Hepatocyte (in vitro differentiated cells): ENCODE data around the gene ERFE. TPM values are rescaled to one million over a fixed set of nuclear protein-coding genes. Genes with fewer than 3 reads are reported as not detected.

ENCODE experiments used
- DNase-seq: peaks from one replicate; pipeline ENCODE4 v3.0.0-alpha.2; 2016; ENCODE audit warnings: low spot score
- H2AFZ ChIP-seq: fragments of 200-600 bp; sonication (generic); 2 replicates; pipeline ENCODE4 v1.6.0; 2016; ENCODE audit warnings: antibody characterized with exemption, mild to moderate bottlenecking
- H3K27ac ChIP-seq: fragments of 200-600 bp; sonication (generic); 2 replicates; pipeline ENCODE4 v1.5.1; 2016; ENCODE audit warnings: mild to moderate bottlenecking
- H3K27me3 ChIP-seq: fragments of 200-600 bp; sonication (generic); 2 replicates; pipeline ENCODE4 v1.6.1; 2016
- H3K36me3 ChIP-seq: fragments of 200-600 bp; sonication (generic); replicated peaks from 2 replicates; pipeline ENCODE4 v1.5.1; 2016; ENCODE audit warnings: low read depth; ENCODE audit not compliant: insufficient read depth
- H3K4me1 ChIP-seq: fragments of 200-600 bp; sonication (generic); 2 replicates; pipeline ENCODE4 v1.5.1; 2016; ENCODE audit warnings: mild to moderate bottlenecking, moderate library complexity; ENCODE audit not compliant: insufficient read depth
- H3K4me2 ChIP-seq: fragments of 200-600 bp; sonication (generic); 2 replicates; pipeline ENCODE4 v1.6.0; 2016
- H3K4me3 ChIP-seq: fragments of 200-600 bp; sonication (generic); 2 replicates; pipeline ENCODE4 v1.5.1; 2016; ENCODE audit warnings: mild to moderate bottlenecking
- H3K79me2 ChIP-seq: fragments of 200-600 bp; sonication (generic); 2 replicates; pipeline ENCODE4 v1.6.0; 2017; ENCODE audit warnings: mild to moderate bottlenecking
- H3K9me2 ChIP-seq: fragments of 200-600 bp; sonication (generic); replicated peaks from 2 replicates; pipeline ENCODE4 v1.6.0; 2017; ENCODE audit warnings: mild to moderate bottlenecking; ENCODE audit not compliant: insufficient read depth
- H3K9me3 ChIP-seq: fragments of 200-600 bp; sonication (generic); 2 replicates; pipeline ENCODE4 v1.5.1; 2016; ENCODE audit warnings: low read depth, mild to moderate bottlenecking
- H4K20me1 ChIP-seq: fragments of 200-600 bp; sonication (generic); 2 replicates; pipeline ENCODE4 v1.6.0; 2016; ENCODE audit warnings: mild to moderate bottlenecking; ENCODE audit not compliant: insufficient read depth, poor library complexity, severe bottlenecking
- EZH2 ChIP-seq: fragments of 200-600 bp; sonication (generic); IDR thresholded peaks from 2 replicates; pipeline ENCODE4 v1.6.1; 2016; ENCODE audit warnings: antibody characterized with exemption, mild to moderate bottlenecking, borderline replicate concordance
- EZH2phosphoT487 ChIP-seq: fragments of 200-600 bp; sonication (generic); IDR thresholded peaks from one replicate; pipeline ENCODE4 v1.6.1; 2018; ENCODE audit warnings: antibody characterized with exemption, mild to moderate bottlenecking, low read depth, moderate library complexity; ENCODE audit not compliant: unreplicated experiment, severe bottlenecking
- WGBS: methylation state at CpG from one replicate; pipeline ENCODE4 v1.1.6; 2016; ENCODE audit warnings: low lambda C conversion rate; ENCODE audit errors: missing lambda C conversion rate; 5-methylcytosine and 5-hydroxymethylcytosine counted together
- polyA plus RNA-seq: library from polyadenylated mRNA; unstranded; fragments of >200 nt; fragmentation: Nextera tagmentation; extraction: Ambion mirVana; gene quantifications from 2 replicates; pipeline ENCODE4 v1.2.1, GENCODE V29; 2016
- total RNA-seq: library from RNA; depleted of rRNA; stranded (reverse); fragments of >200 nt; gene quantifications from 2 replicates; pipeline ENCODE4 v1.2.3, GENCODE V29; 2014
- TF ChIP-seq, protein P1 (sequence below): fragments of 200-600 bp; sonication (generic); IDR thresholded peaks from 2 replicates; pipeline ENCODE4 v1.5.1; 2016; ENCODE audit warnings: antibody characterized with exemption, mild to moderate bottlenecking; ENCODE audit not compliant: poor library complexity

Gene ERFE
- total and polyA plus RNA-seq, 2 experiments from 2014 or later = 0.27 to 0.30 TPM

DNA sequence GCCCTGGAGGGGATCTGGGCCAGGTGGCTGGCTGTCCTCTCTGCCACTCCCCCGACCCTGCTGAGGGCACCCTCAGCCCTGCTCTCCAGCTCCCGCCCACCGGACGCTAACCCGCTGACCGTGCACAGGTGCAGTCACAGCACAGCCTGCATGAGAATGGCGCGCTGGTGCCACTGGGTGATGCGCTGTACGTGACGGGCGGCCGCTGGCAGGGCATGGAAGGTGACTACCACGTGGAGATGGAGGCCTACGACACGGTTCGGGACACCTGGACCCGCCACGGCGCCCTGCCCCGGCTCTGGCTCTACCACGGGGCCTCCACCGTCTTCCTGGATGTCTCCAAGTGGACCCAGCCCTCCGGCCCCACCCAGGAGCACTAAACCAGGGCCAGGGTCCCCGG, 8.1 kb upstream of the ERFE start:
- no peak for DNase-seq
- TF ChIP-seq, protein P1, sequence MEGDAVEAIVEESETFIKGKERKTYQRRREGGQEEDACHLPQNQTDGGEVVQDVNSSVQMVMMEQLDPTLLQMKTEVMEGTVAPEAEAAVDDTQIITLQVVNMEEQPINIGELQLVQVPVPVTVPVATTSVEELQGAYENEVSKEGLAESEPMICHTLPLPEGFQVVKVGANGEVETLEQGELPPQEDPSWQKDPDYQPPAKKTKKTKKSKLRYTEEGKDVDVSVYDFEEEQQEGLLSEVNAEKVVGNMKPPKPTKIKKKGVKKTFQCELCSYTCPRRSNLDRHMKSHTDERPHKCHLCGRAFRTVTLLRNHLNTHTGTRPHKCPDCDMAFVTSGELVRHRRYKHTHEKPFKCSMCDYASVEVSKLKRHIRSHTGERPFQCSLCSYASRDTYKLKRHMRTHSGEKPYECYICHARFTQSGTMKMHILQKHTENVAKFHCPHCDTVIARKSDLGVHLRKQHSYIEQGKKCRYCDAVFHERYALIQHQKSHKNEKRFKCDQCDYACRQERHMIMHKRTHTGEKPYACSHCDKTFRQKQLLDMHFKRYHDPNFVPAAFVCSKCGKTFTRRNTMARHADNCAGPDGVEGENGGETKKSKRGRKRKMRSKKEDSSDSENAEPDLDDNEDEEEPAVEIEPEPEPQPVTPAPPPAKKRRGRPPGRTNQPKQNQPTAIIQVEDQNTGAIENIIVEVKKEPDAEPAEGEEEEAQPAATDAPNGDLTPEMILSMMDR = no peak
- TF ChIP-seq EZH2phosphoT487 = no peak
- TF ChIP-seq EZH2 = no peak
- H3K79me2 ChIP-seq = no peaks in the 10 kb centered on the region
- H4K20me1 ChIP-seq = no peaks in the 10 kb centered on the region
- no peaks in the 10 kb centered on the region for H3K27me3 ChIP-seq
- no peaks in the 10 kb centered on the region for H3K9me2 ChIP-seq
- H3K9me3 ChIP-seq = no peaks in the 10 kb centered on the region
- no peaks in the 10 kb centered on the region for H3K4me1 ChIP-seq
- H3K4me3 ChIP-seq = no peak overlapping the region
- no peaks in the 10 kb centered on the region for H3K36me3 ChIP-seq
- H3K4me2 ChIP-seq = no peak overlapping the region
- H3K27ac ChIP-seq = no peak overlapping the region
- WGBS = 95% methylated on average over 21 of the region's 25 CpGs
- no peak overlapping the region for H2AFZ ChIP-seq

DNA sequence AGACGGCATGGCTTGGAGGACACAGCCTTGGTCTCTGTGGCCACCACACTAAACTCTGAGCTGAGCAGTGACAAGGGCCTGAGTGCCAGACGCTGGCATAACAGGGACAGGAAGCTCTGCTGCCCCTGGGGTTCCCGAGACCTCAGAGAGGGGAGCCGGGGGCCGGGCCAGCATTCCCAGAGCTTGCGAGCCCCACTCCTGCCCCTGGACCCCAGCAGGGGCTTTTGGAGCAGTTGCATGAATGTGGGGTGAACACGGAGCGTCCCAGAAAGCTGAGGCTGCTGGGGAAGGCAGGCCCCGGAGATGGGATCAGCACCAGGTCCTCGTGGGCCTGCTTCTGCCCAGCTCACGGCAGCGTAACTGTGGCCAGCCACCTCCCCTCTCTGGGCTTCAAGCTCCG, 7.6 kb upstream of the ERFE start:
- no peak overlapping the region for H3K27ac ChIP-seq
- H3K9me3 ChIP-seq = no peaks in the 10 kb centered on the region
- no peak for TF ChIP-seq EZH2
- TF ChIP-seq EZH2phosphoT487 = no peak
- TF ChIP-seq, protein P1 = no peak
- no peaks in the 10 kb centered on the region for H3K36me3 ChIP-seq
- no peaks in the 10 kb centered on the region for H4K20me1 ChIP-seq
- no peaks in the 10 kb centered on the region for H3K79me2 ChIP-seq
- no peak for DNase-seq
- no peak overlapping the region for H2AFZ ChIP-seq
- H3K4me1 ChIP-seq = no peaks in the 10 kb centered on the region
- H3K9me2 ChIP-seq = no peaks in the 10 kb centered on the region
- H3K4me3 ChIP-seq = no peak overlapping the region
- H3K27me3 ChIP-seq = no peaks in the 10 kb centered on the region
- no peak overlapping the region for H3K4me2 ChIP-seq
- WGBS = 96% methylated on average over 13 of the region's 13 CpGs

DNA sequence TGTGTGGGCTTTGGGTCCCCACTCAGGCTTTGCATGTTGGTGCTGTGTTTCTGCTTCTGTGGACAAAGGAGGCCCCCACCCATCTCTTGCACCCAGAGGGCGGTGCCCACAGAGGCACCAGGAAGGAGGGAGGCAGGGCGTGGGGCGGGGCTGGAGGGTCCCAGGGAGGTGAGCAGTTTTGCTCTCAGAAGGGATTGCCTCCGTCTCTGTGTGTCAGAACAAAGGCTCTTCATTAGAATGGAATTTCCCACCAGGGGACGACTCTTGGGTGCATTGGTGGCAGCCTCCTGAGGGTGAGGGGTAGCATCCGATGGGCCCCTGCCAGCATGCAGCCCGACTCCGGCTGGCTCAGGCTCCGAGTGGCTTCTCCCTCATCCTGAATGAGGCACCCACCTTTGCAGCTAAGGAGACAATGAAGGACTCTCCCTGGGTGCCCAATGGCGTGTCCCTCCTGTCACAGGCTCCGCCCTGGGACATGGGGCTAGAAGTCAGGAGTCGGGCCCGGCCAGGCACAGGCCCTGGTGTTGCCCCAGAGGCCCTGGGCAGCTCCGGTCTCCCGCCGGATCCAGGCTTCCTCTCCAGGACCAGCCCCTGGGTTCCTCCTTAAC, 7.0 kb upstream of the ERFE start:
- H3K79me2 ChIP-seq = no peaks in the 10 kb centered on the region
- WGBS = 94% methylated on average over 16 of the region's 16 CpGs
- H3K36me3 ChIP-seq = no peaks in the 10 kb centered on the region
- H3K4me2 ChIP-seq = no peak overlapping the region
- no peak for DNase-seq
- H3K27me3 ChIP-seq = no peaks in the 10 kb centered on the region
- H3K4me1 ChIP-seq = no peaks in the 10 kb centered on the region
- TF ChIP-seq EZH2phosphoT487 = no peak
- TF ChIP-seq, protein P1 = no peak
- TF ChIP-seq EZH2 = no peak
- H3K9me2 ChIP-seq = no peaks in the 10 kb centered on the region
- H4K20me1 ChIP-seq = no peaks in the 10 kb centered on the region
- H3K27ac ChIP-seq = no peak overlapping the region
- no peaks in the 10 kb centered on the region for H3K9me3 ChIP-seq
- H3K4me3 ChIP-seq = no peak overlapping the region
- H2AFZ ChIP-seq = no peak overlapping the region
